NT2/D1 (cell line): ENCODE data around the gene RPL39.

Experiments
- YY1 ChIP-seq: IDR thresholded peaks from 2 replicates; pipeline ENCODE4 v1.6.1; 2011; ENCODE audit not compliant: insufficient read length, insufficient read depth
- ZNF274 ChIP-seq: IDR thresholded peaks from 2 replicates; pipeline ENCODE4 v1.6.1; 2011; ENCODE audit warnings: mild to moderate bottlenecking, low read depth, low read length

GRCh38 chrX:119756926-119757635, 34.3 kb downstream of the RPL39 start:
- TF ChIP-seq YY1 (no peak), ZNF274 (no peak)
